Activated CD4-positive, alpha-beta T cell treated with anti-CD3 and anti-CD28 coated beads for 4 hours (primary cell): ENCODE results near the gene KDM4C.

Experiments used
- DNase-seq, 2 donors: peaks; one replicate each; pipeline ENCODE4 v3.0.0-alpha.2; 2020

KDM4C gene

DNA sequence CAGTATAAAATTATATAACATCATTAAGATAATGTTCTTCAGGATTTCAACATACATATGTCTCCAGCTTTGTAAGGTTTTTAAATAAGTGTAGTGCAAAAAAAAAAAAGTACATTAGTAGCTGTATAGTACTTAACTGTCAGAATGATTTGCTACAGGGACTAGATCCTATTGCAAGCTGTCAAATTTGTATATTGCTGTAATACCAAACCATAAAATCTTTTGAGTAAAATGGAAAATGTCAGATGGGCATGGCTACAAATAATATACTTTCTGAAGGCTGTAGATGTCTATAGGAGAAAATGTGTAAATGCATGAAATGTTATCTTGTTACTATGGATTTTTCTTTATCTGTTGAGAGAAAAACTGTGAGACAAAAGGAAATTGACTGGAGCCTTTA, 298.5 kb downstream of the KDM4C start:
- no peak for DNase-seq

DNA sequence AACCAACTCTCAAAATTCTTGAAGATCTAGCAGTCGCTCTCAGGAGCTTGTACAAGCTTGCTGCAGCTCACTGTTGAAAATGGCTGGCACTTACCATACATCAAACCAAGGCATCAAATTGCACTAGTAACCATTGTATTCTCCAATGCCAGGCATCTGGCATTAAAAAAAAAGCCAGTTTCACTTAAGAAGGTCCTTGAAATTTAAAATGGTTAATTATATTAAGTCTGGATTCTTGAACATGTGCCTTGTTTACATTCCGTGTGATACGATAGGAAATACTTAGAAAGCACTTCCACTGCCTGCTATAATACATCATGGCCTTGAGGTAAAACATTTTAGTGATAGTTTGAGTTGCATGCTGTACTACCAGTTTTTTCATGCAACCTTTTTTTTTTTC, 300.7 kb downstream of the KDM4C start:
- DNase-seq = no peak

DNA sequence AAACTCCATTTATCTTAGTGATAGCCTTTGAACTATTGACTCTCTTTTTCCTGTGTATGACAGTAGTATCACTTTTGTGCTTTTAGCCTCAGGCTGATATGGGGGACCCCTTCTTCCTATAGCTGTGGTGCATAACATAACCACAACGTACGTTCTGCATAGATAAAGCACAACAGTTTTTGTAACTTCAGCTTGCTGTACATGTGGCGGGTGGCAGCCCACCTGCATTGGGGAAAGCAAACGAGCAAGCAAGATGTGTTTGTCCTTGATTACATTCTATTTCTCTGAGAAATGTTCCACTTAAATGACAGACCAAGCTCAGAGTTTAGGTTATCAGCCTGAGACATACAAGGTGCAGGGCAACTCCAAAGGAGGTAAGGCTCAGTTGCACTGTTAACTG, 309.4 kb downstream of the KDM4C start:
- no peak for DNase-seq

DNA sequence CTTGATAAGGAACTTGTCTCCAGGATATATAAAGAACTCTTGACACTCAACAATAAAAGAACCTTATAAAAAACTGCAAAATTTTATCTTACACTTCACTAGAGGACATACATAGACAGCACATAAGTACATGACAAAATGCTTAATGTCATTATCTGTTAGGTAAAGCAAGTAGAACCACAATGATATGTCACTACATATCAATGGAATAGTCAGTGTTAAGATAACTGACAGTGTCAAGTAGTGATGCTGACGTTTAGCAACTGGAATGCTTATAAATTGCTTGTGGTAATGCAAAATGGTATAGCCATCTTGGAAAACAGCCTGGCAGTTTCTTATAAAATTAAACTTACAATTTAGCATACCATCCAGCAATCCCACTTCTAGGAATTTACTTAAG, 314.1 kb downstream of the KDM4C start:
- DNase-seq = no peak

DNA sequence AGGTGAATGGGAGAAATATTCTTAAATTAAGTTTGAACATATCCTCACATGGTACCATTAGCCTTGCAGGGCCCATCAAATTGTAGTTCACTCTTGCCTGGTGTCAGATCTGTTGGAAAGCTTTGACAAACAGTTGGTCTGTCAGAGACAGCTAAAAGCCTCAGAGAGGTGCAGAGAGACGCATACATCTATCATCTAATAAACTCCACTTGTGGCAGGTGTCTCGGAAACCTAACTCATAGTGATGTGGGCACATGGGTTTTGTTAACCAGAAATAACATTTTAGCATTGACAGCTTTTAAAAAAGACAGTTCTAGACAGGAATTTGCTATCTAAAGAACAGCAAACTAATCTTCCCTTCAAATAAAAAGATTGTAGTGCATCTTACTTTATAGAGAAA, 315.9 kb downstream of the KDM4C start:
- DNase-seq = no peak

DNA sequence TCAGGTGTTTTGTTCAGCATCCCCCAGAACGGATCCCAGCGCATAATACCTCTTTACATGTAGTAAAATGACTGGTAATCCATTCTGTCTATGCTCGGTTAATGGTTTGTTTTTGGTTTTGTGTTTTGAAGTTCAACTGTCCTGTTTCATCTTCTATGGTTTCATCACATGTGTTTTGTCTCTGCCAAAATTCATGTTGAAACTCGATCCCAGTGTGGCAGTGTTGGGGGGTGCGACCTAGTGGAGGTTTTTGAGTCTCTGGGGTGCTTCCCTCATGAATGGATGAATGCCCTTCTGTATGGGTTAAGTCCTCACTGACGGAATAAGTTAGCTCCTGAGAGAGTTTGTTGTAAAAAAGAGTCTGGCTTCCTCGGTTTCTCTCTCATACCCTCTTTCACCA, 317.4 kb downstream of the KDM4C start:
- no peak for DNase-seq

DNA sequence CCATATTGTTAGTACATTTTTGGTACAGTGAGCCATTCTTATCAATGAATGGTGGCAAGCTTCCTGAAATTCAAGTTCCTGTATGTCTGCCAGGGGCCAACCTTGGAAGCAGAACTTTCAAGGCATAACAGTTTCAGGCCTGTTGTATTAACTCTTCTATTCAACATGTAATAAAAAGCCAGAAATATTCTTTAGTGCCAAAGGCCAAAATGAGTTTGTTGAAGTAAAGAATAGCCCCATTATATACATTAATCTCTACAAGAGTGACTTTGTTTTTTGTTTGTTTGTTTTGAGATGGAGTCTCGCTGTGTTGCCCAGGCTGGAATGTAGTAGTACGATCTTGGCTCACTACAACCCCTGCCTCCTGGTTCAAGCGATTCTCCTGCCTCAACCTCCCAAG, 321.3 kb downstream of the KDM4C start:
- DNase-seq = no peak

DNA sequence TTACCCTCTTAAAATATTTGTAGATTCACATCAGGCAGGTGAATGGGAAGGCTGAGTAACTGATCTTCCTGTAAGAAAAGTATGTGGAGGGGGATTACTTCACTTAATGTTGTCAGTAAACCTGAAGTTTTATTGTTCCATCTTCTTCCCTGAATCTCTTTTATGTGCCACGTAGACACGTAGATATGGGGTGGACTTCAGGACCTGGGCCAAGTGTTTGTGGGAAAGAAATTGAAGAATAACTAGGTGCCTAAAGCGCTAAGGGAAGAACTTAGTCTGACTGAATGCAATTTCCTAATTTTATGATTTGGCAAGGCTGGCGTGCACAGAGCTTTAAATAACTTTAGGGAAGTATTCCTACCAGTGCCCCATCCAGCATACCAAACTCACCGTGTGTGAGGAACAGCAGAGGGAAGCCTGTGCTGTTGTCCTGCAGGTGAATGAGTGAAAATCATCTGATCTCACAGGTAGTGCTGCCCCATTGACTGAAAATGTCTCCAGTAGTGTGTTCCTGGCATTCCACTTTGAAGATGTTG, 323.4 kb downstream of the KDM4C start:
- no peak for DNase-seq

DNA sequence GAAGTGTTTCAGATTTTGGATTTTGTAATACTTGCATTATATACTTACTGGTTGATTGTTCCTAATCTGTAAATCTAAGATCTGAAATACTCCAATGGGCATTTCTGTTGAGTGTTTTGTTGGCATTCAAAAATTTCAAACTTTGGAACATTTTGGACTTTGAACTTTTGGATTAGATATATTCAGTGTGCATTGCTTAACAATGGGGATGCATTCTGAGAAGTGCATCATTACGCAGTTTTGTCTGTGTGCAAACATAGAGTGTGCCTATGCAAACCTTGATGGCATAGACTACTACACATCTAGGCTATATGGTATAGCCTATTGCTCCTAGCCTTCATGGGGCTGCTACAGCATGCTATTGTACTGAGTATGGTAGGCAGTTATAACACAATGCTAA, 325.4 kb downstream of the KDM4C start:
- no peak for DNase-seq

DNA sequence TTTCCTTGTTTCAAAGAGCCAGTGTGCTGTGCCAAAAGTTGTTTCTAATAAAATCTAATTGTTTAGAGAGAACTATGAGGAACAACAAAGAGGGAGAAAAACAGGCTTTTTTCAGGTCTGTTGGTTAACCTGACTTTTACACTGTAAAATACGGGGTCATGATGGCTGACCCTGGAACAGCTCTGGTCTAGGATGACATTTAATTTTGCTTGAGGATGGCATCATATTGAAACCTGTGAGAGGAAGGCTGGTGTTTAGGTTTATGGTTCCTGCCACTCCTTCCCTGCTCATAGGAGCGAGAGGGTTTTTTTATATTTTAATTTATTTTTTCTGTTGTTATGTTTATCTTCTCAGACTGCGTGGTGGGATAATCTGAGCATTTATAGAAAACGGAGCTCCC, 327.6 kb downstream of the KDM4C start:
- DNase-seq = no peak

DNA sequence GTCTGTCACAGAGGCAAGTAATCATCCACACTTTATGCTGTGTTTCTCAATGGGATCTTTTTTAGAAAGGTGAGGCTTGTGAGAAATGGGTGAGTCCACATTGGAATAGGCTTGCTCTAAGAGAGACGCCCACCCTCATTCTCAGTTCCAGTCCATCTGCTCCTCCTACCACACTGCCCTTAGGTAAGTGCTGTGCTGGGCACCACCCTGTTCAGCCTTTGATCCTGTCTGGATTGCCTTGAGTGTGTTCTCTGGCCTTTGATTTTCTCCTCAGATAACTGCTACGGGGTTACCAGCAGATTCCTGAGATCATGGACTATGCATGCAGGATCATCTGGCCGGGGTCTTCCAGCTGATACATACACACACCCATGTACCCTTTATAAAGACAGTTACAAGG, 328.6 kb downstream of the KDM4C start:
- DNase-seq = no peak

DNA sequence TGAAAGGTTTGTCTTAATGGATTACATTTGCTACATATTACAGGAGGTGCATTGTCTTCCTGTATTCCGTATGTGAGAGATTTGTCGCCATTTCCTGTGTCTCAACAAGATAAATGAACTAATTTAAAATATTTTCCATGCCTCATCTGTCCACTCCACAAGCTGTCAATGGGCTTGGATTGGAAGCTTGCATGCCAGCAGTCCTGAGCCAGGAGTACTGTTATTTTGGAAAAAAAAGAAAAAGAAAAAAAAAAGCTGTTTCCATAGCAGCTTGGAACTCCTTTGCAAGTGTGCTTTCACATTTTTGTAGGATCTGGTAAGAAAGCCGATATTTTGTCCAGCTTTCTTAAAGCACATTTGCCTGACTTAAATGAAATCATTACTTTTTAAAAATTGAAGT, 330.8 kb downstream of the KDM4C start:
- DNase-seq = no peak

DNA sequence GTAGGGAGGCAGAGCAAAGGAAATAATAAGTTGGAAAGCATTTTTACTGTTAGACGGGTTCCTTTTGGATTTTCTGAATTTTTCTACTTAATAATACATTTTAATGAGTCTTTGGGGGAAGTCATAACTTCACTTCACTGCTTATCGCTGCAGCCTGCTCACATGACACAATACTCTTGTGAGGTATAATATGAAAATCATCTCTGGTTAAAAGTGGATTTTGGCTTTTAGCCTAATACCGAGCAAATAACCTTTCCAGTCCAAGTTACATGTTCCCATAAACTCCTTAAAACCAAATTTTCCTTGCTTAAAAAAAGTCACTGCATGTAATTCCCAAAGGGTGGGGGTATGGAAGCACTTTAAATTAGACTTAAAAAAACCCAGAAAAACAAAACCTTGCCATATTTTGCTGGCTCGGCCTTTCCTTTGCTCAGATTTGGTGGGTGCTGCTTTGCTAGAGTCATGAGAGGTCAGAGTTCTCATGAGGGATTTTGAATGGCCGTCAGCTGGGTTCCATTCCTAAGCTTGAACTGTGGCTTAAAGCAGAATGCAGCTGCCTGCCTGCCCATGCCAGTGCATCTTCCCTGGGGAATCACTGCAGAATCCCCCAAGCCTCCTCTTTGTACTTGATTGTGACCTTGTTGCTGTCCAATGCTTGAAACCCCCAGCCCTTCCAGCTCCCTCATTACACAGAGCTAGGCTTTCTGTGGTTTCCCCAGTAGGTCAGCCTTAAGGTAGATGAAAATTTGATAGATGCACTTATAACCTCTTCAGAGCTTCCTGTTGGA, 331.8 kb downstream of the KDM4C start:
- DNase-seq = no peak

DNA sequence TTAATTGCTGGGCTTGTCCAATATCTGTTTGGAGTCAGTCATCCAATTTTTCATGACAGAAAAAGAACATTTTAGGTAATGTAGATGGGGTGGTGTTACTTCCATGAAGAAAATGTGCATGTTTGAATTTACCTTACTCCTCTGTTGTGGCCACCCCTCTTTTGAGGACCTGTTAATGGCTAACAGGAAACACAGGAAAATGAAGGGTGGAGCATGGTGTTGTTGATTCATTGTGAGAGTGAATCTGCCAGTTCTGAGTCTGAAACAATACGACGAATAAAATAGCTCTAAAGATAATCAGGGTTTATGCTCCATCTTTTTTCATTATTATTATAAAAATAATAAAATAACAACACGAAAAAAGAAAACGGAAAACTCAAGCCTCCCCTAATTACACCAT, 335.3 kb downstream of the KDM4C start:
- DNase-seq = no peak

DNA sequence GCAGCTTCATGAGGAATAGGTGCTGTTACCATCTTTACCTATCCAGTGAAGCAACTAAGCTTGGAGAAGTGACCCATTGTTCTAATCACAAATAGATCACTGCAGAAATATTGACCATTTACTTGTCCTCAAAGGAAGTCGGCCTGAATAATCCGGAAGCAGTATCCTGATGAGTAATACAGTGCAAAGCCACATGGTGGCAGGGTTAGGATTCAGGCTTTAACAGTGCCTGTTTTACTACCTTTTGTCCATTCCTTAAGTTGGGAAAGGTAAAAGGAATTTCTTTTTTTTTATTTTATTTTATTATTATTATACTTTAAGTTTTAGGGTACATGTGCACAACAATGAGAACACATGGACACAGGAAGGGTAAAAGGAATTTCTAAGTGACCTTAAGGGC, 336.3 kb downstream of the KDM4C start:
- no peak for DNase-seq

DNA sequence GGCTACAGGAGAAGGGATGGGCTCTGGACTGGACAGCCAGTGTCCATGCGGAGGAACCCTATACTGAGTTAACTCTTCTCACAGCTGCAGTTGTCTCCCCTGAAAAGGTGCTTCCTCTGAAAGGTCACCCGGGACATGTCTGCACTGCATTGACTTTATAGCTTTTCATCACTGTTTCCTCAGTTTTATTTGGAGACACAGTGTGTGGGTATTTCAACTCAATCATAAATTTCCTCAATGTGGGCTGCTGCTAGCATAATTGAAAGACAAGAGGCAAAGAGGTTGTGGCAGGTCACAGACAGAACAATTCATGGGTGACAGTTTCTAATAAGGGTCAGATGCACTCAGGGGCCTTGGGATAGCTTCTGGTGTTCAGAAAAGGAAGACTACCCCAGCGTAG, 336.8 kb downstream of the KDM4C start:
- no peak for DNase-seq

DNA sequence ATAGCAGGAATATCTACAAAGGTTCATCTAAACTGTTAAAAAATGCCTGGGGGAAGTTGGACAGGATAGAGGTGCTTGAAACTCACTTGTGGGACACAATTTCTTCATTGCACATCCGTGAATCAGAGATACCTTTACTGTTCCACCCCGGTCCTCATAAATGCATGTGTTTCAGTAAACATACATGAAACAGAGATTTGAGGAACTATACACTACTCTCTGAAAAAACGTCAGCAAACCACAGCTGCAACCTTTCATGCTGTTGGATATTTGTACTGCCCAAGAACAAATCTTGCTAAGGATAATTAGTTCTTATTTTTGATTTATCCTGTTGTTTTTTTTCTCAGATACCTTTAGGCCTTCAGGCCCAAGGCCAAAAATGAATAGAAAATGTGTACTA, 337.3 kb downstream of the KDM4C start:
- DNase-seq = no peak

DNA sequence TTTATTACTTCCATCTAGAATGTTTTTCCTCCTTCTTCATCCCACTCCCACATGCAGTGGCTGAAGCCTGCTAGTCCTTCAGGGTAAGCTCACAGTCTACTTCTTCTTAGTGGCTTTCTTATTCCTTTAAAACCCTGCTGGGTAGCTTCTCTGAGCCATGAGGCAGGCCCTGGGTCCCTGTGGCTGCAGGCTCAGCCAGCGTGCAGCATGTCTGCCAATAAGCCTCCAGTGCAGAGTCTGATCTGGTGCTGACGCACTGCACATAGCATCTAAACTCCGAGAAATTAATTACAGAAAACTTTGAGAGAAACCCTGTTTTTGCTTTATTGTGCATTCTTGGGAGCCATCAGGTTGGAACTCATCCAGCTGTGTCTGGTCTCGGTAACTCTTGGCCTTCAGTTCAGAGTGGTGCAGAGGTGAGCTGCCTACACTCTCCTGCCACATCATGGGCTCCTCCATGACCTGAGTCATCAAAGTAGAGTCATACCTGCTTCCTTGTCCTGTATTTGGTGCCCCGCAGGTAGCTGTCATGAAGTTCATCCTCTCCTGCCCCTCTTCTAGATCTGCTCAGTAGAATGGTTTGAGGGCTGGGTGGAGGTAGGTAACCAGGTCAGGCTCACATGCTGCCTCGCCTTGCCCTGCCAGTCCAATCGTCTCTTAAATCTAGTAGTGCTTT, 339.4 kb downstream of the KDM4C start:
- DNase-seq = no peak

DNA sequence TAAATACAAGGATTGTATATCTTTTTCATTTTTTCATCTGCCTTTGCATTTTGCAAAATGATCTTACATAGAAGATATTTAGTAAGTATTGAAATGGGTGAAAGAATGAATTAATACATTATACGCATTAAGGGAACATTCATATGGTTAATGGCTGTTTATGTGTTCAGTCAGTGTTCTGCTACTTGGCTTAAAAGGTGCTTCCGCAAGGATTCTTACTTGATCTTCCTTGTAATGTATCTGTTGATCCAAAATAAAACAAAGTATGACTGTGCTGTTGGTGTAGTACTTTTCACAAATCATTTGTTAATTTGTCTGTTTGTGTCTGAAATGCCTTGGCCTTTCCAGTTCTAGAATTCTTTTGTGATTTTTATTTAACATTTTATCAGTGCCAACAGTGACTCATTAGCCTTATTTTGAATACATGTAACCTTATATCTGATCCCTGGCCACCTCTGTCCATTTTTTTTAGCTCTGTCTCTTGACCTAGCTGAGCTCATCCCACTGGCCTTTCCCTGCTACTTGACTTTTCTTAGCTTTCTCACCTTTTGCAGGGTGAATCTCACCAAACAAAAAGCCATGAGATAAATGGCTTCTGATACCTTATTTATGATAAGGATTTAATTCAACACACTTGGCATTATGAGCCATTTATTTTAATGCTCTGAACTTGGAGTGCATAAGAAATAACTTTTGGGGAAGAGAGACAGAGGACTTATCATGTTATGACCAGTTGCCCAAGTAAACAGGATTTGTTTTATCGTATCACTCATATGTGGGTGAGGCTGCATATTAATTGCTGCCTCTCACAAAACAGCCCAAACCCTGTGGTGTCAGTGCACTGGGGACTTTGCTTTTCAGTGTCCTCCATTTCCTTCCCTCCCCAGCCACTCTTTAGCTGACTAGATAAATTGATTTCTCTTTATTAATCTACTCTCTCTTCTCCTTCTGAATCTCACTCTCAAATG, 340.3 kb downstream of the KDM4C start:
- DNase-seq = no peak

DNA sequence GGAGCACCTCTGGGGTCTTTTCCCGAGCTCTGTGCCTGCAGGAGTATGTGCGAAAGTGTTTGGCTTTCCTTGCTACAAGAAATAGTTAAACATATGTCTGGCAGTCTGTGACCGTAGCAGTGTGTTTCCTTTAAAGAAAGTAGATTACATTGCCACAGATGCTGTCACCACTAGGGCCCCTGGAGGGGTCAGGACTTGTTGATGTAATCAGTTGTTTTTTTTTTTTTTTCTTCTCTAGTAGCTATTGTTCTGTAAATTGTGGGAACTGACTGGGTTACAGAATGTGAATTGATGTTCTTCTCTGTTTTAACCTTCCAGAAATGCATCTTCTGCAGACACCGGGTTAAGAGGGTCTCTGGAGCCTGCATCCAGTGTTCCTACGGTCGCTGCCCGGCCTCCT, 345.6 kb downstream of the KDM4C start:
- DNase-seq = no peak

DNA sequence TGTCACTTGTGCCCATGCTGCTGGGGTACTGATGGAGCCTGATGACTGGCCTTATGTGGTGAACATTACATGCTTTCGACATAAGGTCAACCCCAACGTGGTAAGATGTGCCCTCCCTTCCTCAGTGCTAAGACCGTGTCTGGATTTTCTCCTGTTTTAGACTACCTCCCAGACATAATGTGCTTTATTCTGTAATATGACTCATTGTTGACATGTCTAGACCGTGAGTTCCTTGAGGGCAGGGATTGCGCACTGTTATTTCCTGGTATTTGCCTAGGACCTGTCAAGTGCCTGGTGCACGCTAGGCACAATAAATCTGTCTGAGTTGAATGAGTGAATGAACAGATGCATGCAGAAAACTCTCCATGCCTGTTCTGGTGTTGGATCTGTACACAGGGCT, 346.0 kb downstream of the KDM4C start:
- DNase-seq = no peak

DNA sequence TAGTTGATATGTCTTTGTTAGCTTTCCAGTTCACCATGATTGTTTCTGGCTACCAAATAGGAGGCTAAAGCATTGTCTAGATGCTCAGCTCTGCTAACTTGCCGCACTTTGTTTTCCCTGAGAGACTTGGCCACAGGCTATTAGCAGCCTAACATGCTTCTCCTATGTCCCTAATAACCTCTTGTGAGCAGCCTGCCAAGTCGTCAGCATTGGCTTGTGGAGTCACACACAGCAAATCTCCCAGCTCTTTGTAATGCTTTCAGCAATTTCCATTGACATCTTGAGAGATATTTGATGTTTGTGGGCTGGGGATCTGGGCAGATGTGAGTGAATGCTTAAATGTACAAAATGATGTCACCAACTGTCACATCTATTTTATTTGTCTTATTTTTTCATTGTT, 346.9 kb downstream of the KDM4C start:
- no peak for DNase-seq

DNA sequence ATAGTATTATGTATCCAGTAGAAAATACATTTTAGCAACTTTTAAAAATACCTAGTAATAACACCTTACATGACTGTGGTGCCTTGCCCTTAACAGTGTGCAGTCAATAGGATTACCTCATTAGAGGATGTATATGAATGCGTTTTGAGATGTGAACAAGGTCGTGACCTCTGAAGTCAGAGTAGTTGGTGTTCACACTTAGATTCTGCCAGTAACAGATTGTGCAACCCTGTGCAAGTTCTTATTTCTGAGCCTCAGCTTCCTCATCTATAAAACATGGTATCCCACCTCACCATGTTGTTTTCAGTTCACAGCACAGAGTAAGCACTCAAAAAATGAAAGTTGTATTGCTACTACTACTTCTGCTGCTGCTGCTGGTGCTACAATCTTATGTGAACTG, 347.3 kb downstream of the KDM4C start:
- no peak for DNase-seq
